A549 (cell line): Measurements from ENCODE around the gene DOCK9. TPM values are rescaled to one million over a fixed set of nuclear protein-coding genes. Genes with fewer than 3 reads are reported as not detected.

Experiments
- ATAC-seq, 2 experiments: fragments of 200-7000 bp in 1 of 2; fragments of >200 bp in 1 of 2; cut with Nextera tagmentation in 1 of 2; cut with Tn5 transposase in 1 of 2; 3 replicates each; pipeline versions ENCODE4 v1.8.0 to v1.9.1; 2018 to 2020; ENCODE audit warnings: mild to moderate bottlenecking in 1 of 2, moderate library complexity in 1 of 2
- CTCF ChIA-PET: fragments of 300-600 bp; sonication (Branson Sonifier 250); formaldehyde crosslinking; extraction: SDS; loops from one replicate; lab custom pipeline; 2021; ENCODE audit warnings: antibody characterized with exemption, inconsistent platforms; lab: Yijun Ruan, JAX
- POLR2A ChIA-PET: fragments of 350-600 bp; formaldehyde crosslinking; extraction: SDS; loops from one replicate; lab custom pipeline; 2021; ENCODE audit warnings: antibody characterized with exemption, inconsistent platforms; lab: Yijun Ruan, JAX
- DNase-seq, 2 experiments: peaks; one replicate each; pipeline versions ENCODE4 v3.0.0 to v3.0.0-alpha.2; 2011 to 2016; ENCODE audit warnings: low read depth in 1 of 2, low spot score in 1 of 2
- FAIRE-seq: peaks from 2 replicates; lab custom pipeline; 2011; peaks lifted over from hg19 to GRCh38; lab: Jason Lieb, UNC
- H3K27ac ChIP-seq, 2 experiments: fragments of >200 bp; sonication (Bioruptor Twin); formaldehyde crosslinking; 3 replicates each; pipeline ENCODE4 v1.5.1; 2016 to 2017
- H3K4me1 ChIP-seq: fragments of >200 bp; sonication (Bioruptor Twin); formaldehyde crosslinking; 3 replicates; pipeline ENCODE4 v1.6.1; 2016
- H3K4me2 ChIP-seq: fragments of >200 bp; sonication (Bioruptor Twin); formaldehyde crosslinking; 3 replicates; pipeline ENCODE4 v1.6.1; 2016
- H3K4me3 ChIP-seq: fragments of >200 bp; sonication (Bioruptor Twin); formaldehyde crosslinking; 3 replicates; pipeline ENCODE4 v1.5.1; 2016
- H3K9me3 ChIP-seq: fragments of >200 bp; sonication (Bioruptor Twin); formaldehyde crosslinking; 3 replicates; pipeline ENCODE4 v1.6.1; 2016
- BCL3 ChIP-seq: fragments of >200 bp; sonication (Bioruptor Twin); formaldehyde crosslinking; IDR thresholded peaks from 3 replicates; pipeline ENCODE4 v1.6.1; 2016
- CBX8 ChIP-seq: fragments of 200-600 bp; sonication (generic); IDR thresholded peaks from 2 replicates; pipeline ENCODE4 v1.6.1; 2016
- CEBPB ChIP-seq, 2 experiments: fragments of >200 bp in 1 of 2; sonication (Bioruptor Twin) in 1 of 2; formaldehyde crosslinking in 1 of 2; IDR thresholded peaks; 2 replicates each; pipeline ENCODE4 v1.6.1; 2012 to 2016
- CTCF ChIP-seq: fragments of >200 bp; sonication (Bioruptor Twin); formaldehyde crosslinking; IDR thresholded peaks from 3 replicates; pipeline ENCODE4 v1.5.1; 2016
- ELK1 ChIP-seq: fragments of 150-350 bp; IDR thresholded peaks from 2 replicates; pipeline ENCODE4 v1.6.1; 2014; ENCODE audit warnings: low read depth, mild to moderate bottlenecking, low read length
- GATA3 ChIP-seq: IDR thresholded peaks from 2 replicates; pipeline ENCODE4 v1.6.1; 2012; ENCODE audit warnings: borderline replicate concordance
- HEYL ChIP-seq: fragments of 250-450 bp; sonication (Bioruptor Pico); IDR thresholded peaks from 2 replicates; pipeline ENCODE4 v1.8.0; 2021; ENCODE audit warnings: mild to moderate bottlenecking, moderate library complexity
- HOXB13 ChIP-seq: fragments of 250-450 bp; sonication (Bioruptor Pico); IDR thresholded peaks from 2 replicates; pipeline ENCODE4 v1.5.0; 2020; ENCODE audit warnings: low read depth, mild to moderate bottlenecking, moderate library complexity
- JUNB ChIP-seq: fragments of >200 bp; sonication (Bioruptor Twin); formaldehyde crosslinking; IDR thresholded peaks from 2 replicates; pipeline ENCODE4 v1.6.1; 2016
- KDM1A ChIP-seq: fragments of 200-600 bp; sonication (generic); IDR thresholded peaks from 2 replicates; pipeline ENCODE4 v1.6.1; 2016; ENCODE audit warnings: low read depth, mild to moderate bottlenecking
- NPAS2 ChIP-seq: fragments of 250-450 bp; sonication (Bioruptor Pico); IDR thresholded peaks from 2 replicates; pipeline ENCODE4 v1.8.0; 2022; ENCODE audit warnings: mild to moderate bottlenecking, moderate library complexity, borderline replicate concordance
- PHF8 ChIP-seq: fragments of 200-600 bp; sonication (generic); IDR thresholded peaks from 2 replicates; pipeline ENCODE4 v1.6.1; 2016; ENCODE audit warnings: low read depth, mild to moderate bottlenecking, antibody characterized with exemption, moderate library complexity, borderline replicate concordance
- POLR2A ChIP-seq: IDR thresholded peaks from 2 replicates; pipeline ENCODE4 v1.6.1; 2012; ENCODE audit warnings: mild to moderate bottlenecking, low read length
- REST ChIP-seq: fragments of 200-600 bp; sonication (generic); IDR thresholded peaks from 2 replicates; pipeline ENCODE4 v1.6.1; 2016; ENCODE audit warnings: antibody characterized with exemption, mild to moderate bottlenecking, moderate library complexity
- SMC3 ChIP-seq: fragments of >200 bp; sonication (Bioruptor Twin); formaldehyde crosslinking; IDR thresholded peaks from 3 replicates; pipeline ENCODE4 v1.6.1; 2018; ENCODE audit warnings: inconsistent platforms
- SREBF2 ChIP-seq: fragments of 450-650 bp; IDR thresholded peaks from 2 replicates; pipeline ENCODE4 v1.6.1; 2014; ENCODE audit warnings: mild to moderate bottlenecking, moderate library complexity
- TFCP2L1 ChIP-seq: fragments of 250-450 bp; sonication (Bioruptor Pico); IDR thresholded peaks from 2 replicates; pipeline ENCODE4 v1.5.0; 2021; ENCODE audit warnings: mild to moderate bottlenecking
- ZFP36 ChIP-seq: fragments of 450-650 bp; IDR thresholded peaks from 2 replicates; pipeline ENCODE4 v1.6.1; 2014; ENCODE audit warnings: borderline replicate concordance; ENCODE audit not compliant: partially characterized antibody
- ZSCAN20 ChIP-seq: fragments of 250-450 bp; sonication (Bioruptor Pico); IDR thresholded peaks from 2 replicates; pipeline ENCODE4 v1.8.0; 2022; ENCODE audit warnings: mild to moderate bottlenecking, moderate library complexity
- whole genome bisulfite sequencing: methylation state at CpG from one replicate; pipeline ENCODE4 v1.1.6; 2017; ENCODE audit errors: missing lambda C conversion rate; 5-methylcytosine and 5-hydroxymethylcytosine counted together
- polyA plus RNA-seq, 4 experiments: library from polyadenylated mRNA; depleted of rRNA in 3 of 4; stranded (reverse); fragments of >200 nt; fragmentation: RNase III in 1 of 4; extraction: RNeasy Plus Mini Kit Qiagen cat#74134 plus additional on column Dnase treatment in 1 of 4; gene quantifications; 2 replicates in 3 of 4; 3 replicates in 1 of 4; pipeline ENCODE4 v1.2.3, GENCODE V29; 2011 to 2017
- TF ChIP-seq, protein P1 (sequence below): IDR thresholded peaks from 2 replicates; pipeline ENCODE4 v1.6.1; 2012
- TF ChIP-seq, protein P2 (sequence below): IDR thresholded peaks from 2 replicates; pipeline ENCODE4 v1.6.1; 2012

DOCK9 gene
- polyA plus RNA-seq, 2 of the 4 experiments (the other 2 are of a cell fraction): 34.0 to 43.9 TPM

DNA sequence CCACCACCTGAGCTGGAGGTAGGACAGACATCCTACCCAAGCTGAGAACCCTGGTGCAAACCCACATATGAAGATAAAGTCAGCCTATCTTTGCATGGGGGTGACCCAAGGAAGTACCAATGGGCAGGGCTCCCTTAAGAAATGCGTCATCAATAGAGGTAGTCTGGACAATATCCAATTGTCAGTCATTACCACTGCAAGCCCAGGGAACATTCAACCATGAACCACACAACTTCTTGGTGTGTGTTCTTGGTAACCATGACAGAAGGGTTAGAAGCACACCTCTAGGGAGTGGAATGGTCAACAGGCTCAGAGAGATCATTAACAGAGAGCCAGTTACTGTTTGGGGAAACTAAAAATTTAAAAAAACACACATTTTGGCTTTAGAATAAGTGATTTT, 34.7 kb upstream of the DOCK9 start:
- Histone ChIP-seq H3K9me3 (no peaks in the 10 kb centered on the region), H3K27ac (no peak overlapping the region), H3K4me2 (no peak overlapping the region), H3K4me3 (no peak overlapping the region), H3K4me1 (no peaks in the 10 kb centered on the region)
- no peak for DNase-seq
- POLR2A ChIA-PET: no interaction called here
- no peak for ATAC-seq
- CTCF ChIA-PET: interaction anchor here (0.7 kb wide), 1 partner anchor 35 kb away, joined by 3 read pairs; the partner anchor contains the start of gene DOCK9
- TF ChIP-seq KDM1A (no peak), CBX8 (no peak), SMC3 (no peak), HOXB13 (CRISPR knock-in tag) (no peak), HEYL (CRISPR knock-in tag) (no peak), ZFP36 (no peak)
- TF ChIP-seq, all 56 proteins: peak for 0
- 100% methylated on average over 1 of the region's 1 CpG for WGBS
- FAIRE-seq: no peak

DNA sequence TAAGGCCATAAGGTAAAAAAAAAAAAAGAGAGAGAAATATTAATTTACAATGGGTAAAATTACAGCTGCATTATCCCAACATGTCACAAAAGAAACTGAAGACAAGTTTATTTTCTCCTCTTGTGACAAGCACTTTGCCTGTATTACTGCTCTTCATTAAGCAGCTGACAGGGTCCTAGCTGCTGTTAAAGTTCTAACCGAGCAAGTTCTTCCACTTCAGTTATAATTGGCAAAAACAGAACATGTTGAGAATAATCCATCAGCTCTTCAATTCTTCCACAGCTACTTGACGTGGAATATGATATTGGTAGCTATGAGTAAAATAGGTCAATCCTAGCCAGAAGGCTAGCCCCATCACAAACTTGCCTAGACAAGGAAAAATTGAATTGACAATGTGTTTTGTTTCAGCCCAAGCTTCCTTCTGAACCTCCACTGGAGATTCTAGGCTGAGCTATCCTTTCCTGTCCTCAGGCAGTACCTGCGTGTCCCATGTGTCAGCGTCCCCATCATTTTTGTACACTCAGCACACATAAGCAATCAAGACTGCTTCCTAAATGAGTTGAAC, 32.2 kb upstream of the DOCK9 start:
- Histone ChIP-seq H3K4me2 (no peak overlapping the region), H3K27ac (no peak overlapping the region), H3K9me3 (no peaks in the 10 kb centered on the region), H3K4me3 (no peak overlapping the region), H3K4me1 (0 out of 3 replicates have a peak, but pooled peaks cover 5% of the 10 kb centered on the region)
- ChIA-PET POLR2A (no interaction called here), CTCF (interaction anchor here (1.4 kb wide), 1 partner anchor 23 kb away, joined by 5 read pairs; no protein-coding TSS in a partner anchor)
- no peak for ATAC-seq
- TF ChIP-seq TFCP2L1 (no peak), POLR2A (no peak), CEBPB (IDR thresholded peaks at IDR 0.05) (no peak), ELK1 (no peak), REST (no peak), BCL3 (no peak), JUNB (no peak), SREBF2 (no peak), NPAS2 (no peak), PHF8 (no peak), GATA3 (no peak), CBX8 (no peak), ZSCAN20 (CRISPR knock-in tag) (no peak), CTCF (no peak)
- TF ChIP-seq, protein P1, sequence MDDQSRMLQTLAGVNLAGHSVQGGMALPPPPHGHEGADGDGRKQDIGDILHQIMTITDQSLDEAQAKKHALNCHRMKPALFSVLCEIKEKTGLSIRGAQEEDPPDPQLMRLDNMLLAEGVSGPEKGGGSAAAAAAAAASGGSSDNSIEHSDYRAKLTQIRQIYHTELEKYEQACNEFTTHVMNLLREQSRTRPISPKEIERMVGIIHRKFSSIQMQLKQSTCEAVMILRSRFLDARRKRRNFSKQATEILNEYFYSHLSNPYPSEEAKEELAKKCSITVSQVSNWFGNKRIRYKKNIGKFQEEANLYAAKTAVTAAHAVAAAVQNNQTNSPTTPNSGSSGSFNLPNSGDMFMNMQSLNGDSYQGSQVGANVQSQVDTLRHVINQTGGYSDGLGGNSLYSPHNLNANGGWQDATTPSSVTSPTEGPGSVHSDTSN: no peak
- TF ChIP-seq, protein P2, sequence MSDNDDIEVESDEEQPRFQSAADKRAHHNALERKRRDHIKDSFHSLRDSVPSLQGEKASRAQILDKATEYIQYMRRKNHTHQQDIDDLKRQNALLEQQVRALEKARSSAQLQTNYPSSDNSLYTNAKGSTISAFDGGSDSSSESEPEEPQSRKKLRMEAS: no peak
- FAIRE-seq: no peak
- 93% methylated on average over 4 of the region's 4 CpGs for WGBS
- DNase-seq: no peak
